Activated B cell treated with CpG ODN at 0.5 μM for 24 hours (primary cell): ENCODE measurements around the gene APOA1. TPM values are rescaled to one million over a fixed set of nuclear protein-coding genes. Genes with fewer than 3 reads are reported as not detected.

Experiments
- ATAC-seq: fragments of 200-7000 bp; cut with Tn5 transposase; one replicate; pipeline ENCODE4 v1.10.0; 2021; ENCODE audit warnings: low read depth, mild to moderate bottlenecking, moderate library complexity
- CTCF ChIA-PET: fragments of 350-600 bp; sonication (Branson Sonifier 250); formaldehyde crosslinking; loops from one replicate; lab custom pipeline; 2021; ENCODE audit warnings: antibody characterized with exemption; lab: Charles Lee
- POLR2A ChIA-PET: fragments of 350-600 bp; sonication (Branson Sonifier 250); formaldehyde crosslinking; loops from one replicate; lab custom pipeline; 2021; ENCODE audit warnings: antibody characterized with exemption; lab: Charles Lee
- DNase-seq: peaks from one replicate; pipeline ENCODE4 v3.0.0; 2022
- H3K27ac Mint-ChIP-seq: one replicate; pipeline ENCODE4 v1.8.0; 2020; ENCODE audit warnings: mixed read lengths
- H3K27me3 Mint-ChIP-seq: one replicate; pipeline ENCODE4 v1.8.0; 2021; ENCODE audit warnings: mixed read lengths
- H3K36me3 Mint-ChIP-seq: one replicate; pipeline ENCODE4 v1.8.0; 2021; ENCODE audit warnings: low read depth, mixed read lengths
- H3K4me1 Mint-ChIP-seq: one replicate; pipeline ENCODE4 v1.8.0; 2021; ENCODE audit warnings: mixed read lengths
- H3K4me3 Mint-ChIP-seq: one replicate; pipeline ENCODE4 v1.8.0; 2020; ENCODE audit warnings: mild to moderate bottlenecking, mixed read lengths
- H3K9me3 Mint-ChIP-seq: one replicate; pipeline ENCODE4 v1.8.0; 2020; ENCODE audit warnings: mixed read lengths
- CTCF ChIP-seq: fragments of 200-600 bp; IDR thresholded peaks from one replicate; pipeline ENCODE4 v1.8.0; 2022; ENCODE audit warnings: antibody characterized with exemption, mild to moderate bottlenecking
- intact Hi-C: fragments of 100-400 bp; cut with micrococcal nuclease; formaldehyde crosslinking; loops from one replicate; pipeline ENCODE4 v1.15.1; 2024
- total RNA-seq: library from RNA; stranded (reverse); gene quantifications from 2 replicates; pipeline ENCODE4 v1.2.3, GENCODE V29; 2022

Gene APOA1
- total RNA-seq, 1 donor from 2014 or later = 0.31 TPM

- intact Hi-C loops = no loop called here
- ChIA-PET POLR2A (no interaction called here), CTCF (no interaction called here)
- TF ChIP-seq CTCF = no peak
- Mint-ChIP-seq H3K36me3 (peaks cover 96% of the 10 kb centered on the region), H3K4me1 (no peaks in the 10 kb centered on the region), H3K27me3 (no peaks in the 10 kb centered on the region), H3K27ac (no peak overlapping the region), H3K4me3 (no peak overlapping the region), H3K9me3 (no peaks in the 10 kb centered on the region)
- DNase-seq = no peak
- ATAC-seq = no peak
These were observed 29.5 kb upstream of the APOA1 start for GRCh38 chr11:116866804-116867455.

GRCh38 chr11:116865696-116866095, 28.3 kb upstream of the APOA1 start:
- POLR2A ChIA-PET = no interaction called here

GRCh38 chr11:116864531-116864930, 27.1 kb upstream of the APOA1 start:
- intact Hi-C loops = no loop called here
- Mint-ChIP-seq H3K4me3 (no peak overlapping the region), H3K36me3 (peaks cover 95% of the 10 kb centered on the region), H3K9me3 (no peaks in the 10 kb centered on the region), H3K27ac (no peak overlapping the region), H3K4me1 (no peaks in the 10 kb centered on the region), H3K27me3 (no peaks in the 10 kb centered on the region)
- TF ChIP-seq CTCF = no peak
- ChIA-PET CTCF (interaction anchor here (2.1 kb wide), 1 partner anchor 242 kb away, joined by 7 read pairs; no protein-coding TSS in a partner anchor), POLR2A (no interaction called here)
- DNase-seq (no peak), ATAC-seq (no peak)

More at GRCh38 chr11:116865696-116866095, 28.3 kb upstream of the APOA1 start:
- DNase-seq (no peak), ATAC-seq (no peak)
- CTCF ChIA-PET = no interaction called here
- Mint-ChIP-seq H3K9me3 (no peaks in the 10 kb centered on the region), H3K4me1 (no peaks in the 10 kb centered on the region), H3K4me3 (no peak overlapping the region), H3K27me3 (no peaks in the 10 kb centered on the region), H3K27ac (no peak overlapping the region), H3K36me3 (peaks cover 96% of the 10 kb centered on the region)
- intact Hi-C loops = no loop called here
- TF ChIP-seq CTCF = no peak

GRCh38 chr11:116862951-116863350, 25.5 kb upstream of the APOA1 start:
- no peaks in the 10 kb centered on the region for H3K9me3 Mint-ChIP-seq
- H3K36me3 Mint-ChIP-seq = peaks cover 95% of the 10 kb centered on the region
- H3K4me3 Mint-ChIP-seq = no peak overlapping the region
- CTCF ChIA-PET = interaction anchor here (0.7 to 2.1 kb wide), 2 partner anchors 27 to 243 kb away, joined by 3 to 7 read pairs; no protein-coding TSS in a partner anchor
- H3K4me1 Mint-ChIP-seq = no peaks in the 10 kb centered on the region
- H3K27ac Mint-ChIP-seq = no peak overlapping the region
- ATAC-seq (no peak), DNase-seq (no peak)
- TF ChIP-seq CTCF = no peak
- no peaks in the 10 kb centered on the region for H3K27me3 Mint-ChIP-seq
- intact Hi-C loops = no loop called here
- POLR2A ChIA-PET = no interaction called here

GRCh38 chr11:116862185-116862584, 24.8 kb upstream of the APOA1 start:
- Mint-ChIP-seq H3K36me3 (peaks cover 95% of the 10 kb centered on the region), H3K4me3 (no peak overlapping the region), H3K4me1 (no peaks in the 10 kb centered on the region), H3K9me3 (no peaks in the 10 kb centered on the region), H3K27me3 (no peaks in the 10 kb centered on the region), H3K27ac (no peak overlapping the region)
- ChIA-PET CTCF (interaction anchor here (2.1 kb wide), 1 partner anchor 244 kb away, joined by 7 read pairs; no protein-coding TSS in a partner anchor), POLR2A (no interaction called here)
- no peak for TF ChIP-seq CTCF
- DNase-seq (no peak), ATAC-seq (no peak)
- intact Hi-C loops = no loop called here
